HepG2 (cell line): Measurements from ENCODE around the gene RING1. TPM values are rescaled to one million over a fixed set of nuclear protein-coding genes. Genes with fewer than 3 reads are reported as not detected.
A peak's percentile ranks its signal among the peaks of the same experiment; 100 is the strongest.

Source experiments
- ATAC-seq: fragments of 200-7000 bp; cut with Tn5 transposase; 3 replicates; pipeline ENCODE4 v1.9.1; 2020; ENCODE audit warnings: mild to moderate bottlenecking, moderate library complexity
- BruUV-seq: library from RNA; stranded (reverse); fragments of 400-500 nt; replicated peaks from 2 replicates; lab custom pipeline; 2021; lab: Mats Ljungman, UMichigan
- CTCF ChIA-PET: fragments of 300-600 bp; formaldehyde crosslinking; extraction: SDS; loops from one replicate; lab custom pipeline; 2021; ENCODE audit warnings: low total read pairs, inconsistent platforms, low intra/inter-chr PET ratio; lab: Yijun Ruan, JAX
- POLR2A ChIA-PET: fragments of 350-600 bp; sonication (Branson Sonifier 250); formaldehyde crosslinking; loops from one replicate; lab custom pipeline; 2020; ENCODE audit warnings: antibody characterized with exemption, inconsistent platforms; lab: Yijun Ruan, JAX
- DNase-seq: peaks from one replicate; pipeline ENCODE4 v3.0.0-alpha.2; 2015; ENCODE audit warnings: low spot score
- FAIRE-seq: peaks from 3 replicates; lab custom pipeline; 2011; peaks lifted over from hg19 to GRCh38; lab: Jason Lieb, UNC
- H2AFZ ChIP-seq: one replicate; pipeline ENCODE4 v1.6.1; 2011; ENCODE audit warnings: low read length, inconsistent platforms
- H3K27ac ChIP-seq: fragments of 300-600 bp; 3 replicates; pipeline ENCODE4 v1.8.0; 2011; ENCODE audit warnings: mixed run types, mild to moderate bottlenecking, mixed read lengths, low read length, inconsistent platforms; ENCODE audit not compliant: insufficient read depth; ENCODE audit errors: extremely low read length
- H3K27me3 ChIP-seq, 2 experiments: fragments of 200-600 bp in 1 of 2; 2 replicates in 1 of 2; 3 replicates in 1 of 2; pipeline versions ENCODE4 v1.6.0 to v1.8.0; 2011; ENCODE audit warnings: low read length in 2 of 2, mild to moderate bottlenecking in 2 of 2, moderate library complexity in 2 of 2, inconsistent platforms in 1 of 2; ENCODE audit not compliant: insufficient read depth in 2 of 2, control insufficient read depth in 1 of 2
- H3K36me3 ChIP-seq, 2 experiments: fragments of 200-600 bp in 1 of 2; replicated peaks in 1 of 2; 2 replicates in 1 of 2; 3 replicates in 1 of 2; pipeline versions ENCODE4 v1.5.1 to v1.8.0; 2011; ENCODE audit warnings: low read length in 2 of 2, inconsistent platforms in 1 of 2; ENCODE audit not compliant: insufficient read depth in 2 of 2, control insufficient read depth in 1 of 2
- H3K4me1 ChIP-seq: 2 replicates; pipeline ENCODE4 v1.5.1; 2012; ENCODE audit warnings: low read length, inconsistent platforms; ENCODE audit not compliant: insufficient read depth
- H3K4me2 ChIP-seq: 2 replicates; pipeline ENCODE4 v1.6.0; 2011; ENCODE audit warnings: low read depth, low read length, inconsistent platforms
- H3K4me3 ChIP-seq, 3 experiments: fragments of 200-600 bp in 1 of 3; sonication (generic), shearing (Covaris generic) in 1 of 3; replicated peaks in 1 of 3; 2 replicates each; pipeline ENCODE4 v1.5.1; 2011 to 2016; ENCODE audit warnings: low read length in 3 of 3, inconsistent platforms in 2 of 3, low read depth in 2 of 3, mild to moderate bottlenecking in 2 of 3, control low read depth in 1 of 3, mixed read lengths in 1 of 3; ENCODE audit not compliant: insufficient read depth in 1 of 3
- H3K79me2 ChIP-seq: one replicate; pipeline ENCODE4 v1.6.1; 2011; ENCODE audit warnings: low read length, inconsistent platforms; ENCODE audit not compliant: insufficient read depth
- H3K9ac ChIP-seq: 2 replicates; pipeline ENCODE4 v1.6.0; 2011; ENCODE audit warnings: mild to moderate bottlenecking, low read depth, low read length, inconsistent platforms; ENCODE audit not compliant: insufficient read depth
- H3K9me3 ChIP-seq: 2 replicates; pipeline ENCODE4 v1.5.1; 2012; ENCODE audit warnings: mild to moderate bottlenecking, low read length
- H4K20me1 ChIP-seq: 2 replicates; pipeline ENCODE4 v1.6.0; 2011; ENCODE audit warnings: inconsistent platforms, mild to moderate bottlenecking, low read length, moderate library complexity; ENCODE audit not compliant: insufficient read depth
- BCLAF1 ChIP-seq: fragments of 450-650 bp; IDR thresholded peaks from 2 replicates; pipeline ENCODE4 v1.6.1; 2017; ENCODE audit warnings: mild to moderate bottlenecking
- HOXA5 ChIP-seq: sonication (generic); formaldehyde crosslinking; IDR thresholded peaks from 2 replicates; pipeline ENCODE4 v1.4.0; 2020; ENCODE audit warnings: missing genetic modification reagents
- RBFOX2 ChIP-seq: fragments of 200-400 bp; formaldehyde crosslinking; IDR thresholded peaks from 2 replicates; pipeline ENCODE4 v1.6.1; 2017; ENCODE audit warnings: low read depth, mild to moderate bottlenecking, low read length
- SSRP1 ChIP-seq: IDR thresholded peaks from 2 replicates; pipeline ENCODE4 v1.6.1; 2016; ENCODE audit warnings: control low read depth
- ZFP1 ChIP-seq: IDR thresholded peaks from 2 replicates; pipeline ENCODE4 v1.6.1; 2016
- WGBS: methylation state at CpG from one replicate; pipeline ENCODE4 v1.1.6; 2017; ENCODE audit warnings: low lambda C conversion rate; 5-methylcytosine and 5-hydroxymethylcytosine counted together
- in situ Hi-C: cut with HindIII; loops from 2 replicates; pipeline ENCODE4 v1.10.0; 2017; ENCODE audit warnings: low pct_unique_long_range_greater_than_20kb; ENCODE audit not compliant: extremely low pct_ligation_motif_present
- intact Hi-C: fragments of 100-400 bp; cut with micrococcal nuclease; formaldehyde crosslinking; loops from one replicate; pipeline ENCODE4 v1.10.0; 2022; ENCODE audit not compliant: unreplicated experiment
- polyA plus RNA-seq, 8 experiments: library from polyadenylated mRNA; depleted of rRNA in 3 of 8; stranded (reverse) in 7 of 8; unstranded in 1 of 8; fragments of >200 nt; fragmentation: Illumina TruSeq in 4 of 8; extraction: Trizol in 4 of 8; gene quantifications; 2 replicates each; pipeline versions ENCODE4 v1.2.1 to v1.2.3, GENCODE V29; 2011 to 2016; ENCODE audit warnings: low read depth in 4 of 8, missing spikeins in 1 of 8, mixed read lengths in 1 of 8; ENCODE audit not compliant: insufficient read depth in 1 of 8
- total RNA-seq, 5 experiments: library from RNA; depleted of rRNA; stranded (reverse); fragments of >200 nt; fragmentation: Illumina TruSeq; extraction: Trizol; gene quantifications; 2 replicates each; pipeline ENCODE4 v1.2.3, GENCODE V29; 2016; ENCODE audit warnings: low read depth in 1 of 5

The RING1 gene
- total and polyA plus RNA-seq, 2 of the 13 experiments (the other 11 are each of a cell fraction or from before 2014, with no cell fraction given) = 23.9 to 33.6 TPM

DNA sequence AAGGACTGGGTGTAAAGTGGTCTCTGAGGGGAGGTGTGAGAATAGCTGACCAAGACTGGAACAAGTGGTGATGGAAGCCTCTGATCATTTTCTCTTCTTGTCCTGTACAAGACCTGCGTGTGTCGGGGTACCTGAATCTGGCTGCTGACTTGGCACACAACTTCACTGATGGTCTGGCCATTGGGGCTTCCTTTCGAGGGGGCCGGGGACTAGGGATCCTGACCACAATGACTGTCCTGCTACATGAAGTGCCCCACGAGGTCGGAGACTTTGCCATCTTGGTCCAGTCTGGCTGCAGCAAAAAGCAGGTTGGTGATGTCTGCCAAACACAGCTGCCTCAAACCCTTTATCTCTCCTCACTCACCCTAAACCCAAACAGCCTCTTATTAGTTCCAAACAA is 5.5 kb upstream of the RING1 start:
- Histone ChIP-seq H4K20me1 (peaks cover 19% of the 10 kb centered on the region), H3K27ac (no peak overlapping the region), H3K9me3 (no peaks in the 10 kb centered on the region), H3K79me2 (peaks cover 45% of the 10 kb centered on the region), H3K9ac (peak overlapping the region; percentile 99), H3K4me2 (peak overlapping the region; percentile 99), H3K4me3 (peak overlapping the region in 1 of 3 experiments; percentile 93; a peak in 2 of 6 replicates), H3K36me3 (peaks cover 10 to 24% of the 10 kb centered on the region in 2 experiments), H2AFZ (no peak overlapping the region), H3K4me1 (peaks cover 71% of the 10 kb centered on the region), H3K27me3 (peaks cover 0 to 4% of the 10 kb centered on the region in 2 experiments; a peak in 1 of 5 replicates)
- POLR2A ChIA-PET = interaction anchor here (0.7 kb wide), 1 partner anchor 47 kb away, joined by 3 read pairs; no protein-coding TSS in a partner anchor
- CTCF ChIA-PET = no interaction called here
- FAIRE-seq = no peak
- 89% methylated on average over 6 of the region's 6 CpGs for WGBS
- no peak for DNase-seq
- BruUV-seq = no TSS peak
- in situ Hi-C loops = loop anchor here (5.0 to 10.0 kb wide), 3 partner anchors 45 to 212 kb away; partner anchors contain the start of genes CUTA, PHF1 and RGL2
- no peak for ATAC-seq
- TF ChIP-seq ZFP1 (no peak), HOXA5 (CRISPR knock-in tag) (no peak), SSRP1 (CRISPR knock-in tag) (no peak), BCLAF1 (no peak), RBFOX2 (peak; percentile 54; the same call in 1 of the 2 replicates)
- intact Hi-C loops = no loop called here
